OCI-LY1 (cell line): ENCODE data around the gene TANC1.

Experiments
- H2AFZ ChIP-seq: fragments of 200-600 bp; sonication (generic), shearing (Covaris generic); 2 replicates; pipeline ENCODE4 v1.6.0; 2014; ENCODE audit warnings: antibody characterized with exemption, mild to moderate bottlenecking, low read length
- H3F3A ChIP-seq: fragments of 200-600 bp; sonication (generic), shearing (Covaris generic); 2 replicates; pipeline ENCODE4 v1.6.0; 2014; ENCODE audit warnings: mild to moderate bottlenecking, antibody characterized with exemption, low read length, moderate library complexity; ENCODE audit not compliant: insufficient read depth
- H3K27ac ChIP-seq: fragments of 200-600 bp; sonication (generic); 2 replicates; pipeline ENCODE4 v1.5.1; 2014; ENCODE audit warnings: low read length, mixed run types, mild to moderate bottlenecking, low read depth; ENCODE audit not compliant: poor library complexity, severe bottlenecking
- H3K27me3 ChIP-seq: fragments of 200-600 bp; sonication (generic); 2 replicates; pipeline ENCODE4 v1.6.0; 2014; ENCODE audit warnings: antibody characterized with exemption, mild to moderate bottlenecking, low read length, moderate library complexity; ENCODE audit not compliant: insufficient read depth
- H3K36me3 ChIP-seq: fragments of 200-600 bp; sonication (generic); 2 replicates; pipeline ENCODE4 v1.6.1; 2014; ENCODE audit warnings: mild to moderate bottlenecking, antibody characterized with exemption, low read length, moderate library complexity, mixed read lengths; ENCODE audit not compliant: insufficient read depth
- H3K4me1 ChIP-seq: fragments of 200-600 bp; sonication (generic); 2 replicates; pipeline ENCODE4 v1.5.1; 2014; ENCODE audit warnings: mild to moderate bottlenecking, low read length, moderate library complexity; ENCODE audit not compliant: insufficient read depth, severe bottlenecking
- H3K4me2 ChIP-seq: fragments of 200-600 bp; sonication (generic), shearing (Covaris generic); 2 replicates; pipeline ENCODE4 v1.6.1; 2014; ENCODE audit warnings: low read length
- H3K4me3 ChIP-seq: fragments of 200-600 bp; sonication (generic); 2 replicates; pipeline ENCODE4 v1.5.1; 2014; ENCODE audit warnings: low read length, low read depth, mild to moderate bottlenecking, mixed read lengths; ENCODE audit not compliant: poor library complexity, severe bottlenecking
- H3K79me2 ChIP-seq: fragments of 200-600 bp; shearing (Covaris generic); 2 replicates; pipeline ENCODE4 v1.6.1; 2016; ENCODE audit warnings: mixed run types, low read length, mixed read lengths; ENCODE audit not compliant: insufficient read depth
- H3K9ac ChIP-seq: fragments of 200-600 bp; sonication (generic), shearing (Covaris generic); 2 replicates; pipeline ENCODE4 v1.6.1; 2014; ENCODE audit warnings: mild to moderate bottlenecking, low read length, mixed read lengths
- H3K9me2 ChIP-seq: fragments of 200-600 bp; sonication (generic), shearing (Covaris generic); 2 replicates; pipeline ENCODE4 v1.6.1; 2014; ENCODE audit warnings: low read depth, mild to moderate bottlenecking, low read length, mixed read lengths
- H3K9me3 ChIP-seq: fragments of 200-600 bp; shearing (Covaris generic); 2 replicates; pipeline ENCODE4 v1.6.1; 2014; ENCODE audit warnings: low read length, mixed read lengths
- H4K20me1 ChIP-seq: fragments of 200-600 bp; sonication (generic), shearing (Covaris generic); 2 replicates; pipeline ENCODE4 v1.6.0; 2016; ENCODE audit warnings: mild to moderate bottlenecking, low read length; ENCODE audit not compliant: insufficient read depth
- EZH2 ChIP-seq: fragments of 200-600 bp; sonication (generic), shearing (Covaris generic); IDR thresholded peaks from 2 replicates; pipeline ENCODE4 v1.8.0; 2017; ENCODE audit warnings: borderline replicate concordance, mixed run types, mild to moderate bottlenecking, antibody characterized with exemption, low read length, moderate library complexity, mixed read lengths
- TF ChIP-seq, protein P1 (sequence below): fragments of 200-600 bp; sonication (generic), shearing (Covaris generic); IDR thresholded peaks from 2 replicates; pipeline ENCODE4 v1.5.1; 2017; ENCODE audit warnings: mild to moderate bottlenecking, antibody characterized with exemption, low read length, moderate library complexity, mixed read lengths

Gene TANC1

DNA sequence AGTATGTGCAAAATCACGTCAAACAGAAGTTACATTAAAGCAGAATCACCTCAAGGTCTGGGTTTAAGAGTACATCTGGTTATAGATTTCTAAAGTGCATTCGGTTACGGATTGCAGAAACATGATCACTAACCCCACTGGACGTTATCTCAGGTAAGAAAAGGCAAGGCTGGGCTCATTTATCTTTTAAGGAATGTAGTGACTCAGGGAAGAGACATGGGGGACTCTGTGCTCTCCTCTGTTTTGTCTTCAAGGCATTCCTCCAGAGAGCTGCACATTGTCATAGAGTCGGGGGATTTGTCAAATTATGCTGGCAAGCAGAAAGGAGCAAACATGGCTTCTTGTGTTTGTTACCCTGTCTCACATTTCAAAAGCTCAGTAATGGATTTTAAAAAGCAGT lies 303.7 kb downstream of the TANC1 start:
- H3K4me2 ChIP-seq = no peak overlapping the region
- no peaks in the 10 kb centered on the region for H3K4me1 ChIP-seq
- no peak overlapping the region for H3K27ac ChIP-seq
- H3K36me3 ChIP-seq = peaks cover 18% of the 10 kb centered on the region
- no peak overlapping the region for H3K4me3 ChIP-seq
- no peaks in the 10 kb centered on the region for H3K9me3 ChIP-seq
- no peak for TF ChIP-seq EZH2
- no peaks in the 10 kb centered on the region for H3F3A ChIP-seq
- no peaks in the 10 kb centered on the region for H3K79me2 ChIP-seq
- H3K9ac ChIP-seq = no peak overlapping the region
- no peaks in the 10 kb centered on the region for H3K9me2 ChIP-seq
- H3K27me3 ChIP-seq = no peaks in the 10 kb centered on the region
- no peak overlapping the region for H2AFZ ChIP-seq
- H4K20me1 ChIP-seq = no peaks in the 10 kb centered on the region

DNA sequence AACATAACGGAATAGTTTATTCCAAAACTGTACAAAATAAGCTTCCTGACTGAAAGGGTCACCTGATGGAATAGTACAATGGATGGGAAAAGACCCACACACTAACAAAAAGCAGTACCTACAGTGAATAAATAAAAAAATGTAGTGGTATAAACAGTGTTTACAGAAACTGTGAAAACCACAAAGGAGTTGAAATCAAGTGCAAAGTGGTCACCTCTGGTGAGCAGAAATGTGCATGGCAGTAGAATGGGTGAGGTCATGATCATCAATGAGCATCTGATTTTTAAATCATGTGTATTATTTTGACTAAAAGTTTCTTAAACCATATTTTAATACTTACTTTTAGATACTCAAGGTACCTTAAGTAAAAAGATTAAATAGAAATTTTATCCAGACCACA lies 306.7 kb downstream of the TANC1 start:
- no peak overlapping the region for H3K9ac ChIP-seq
- H3K36me3 ChIP-seq = peaks cover 27% of the 10 kb centered on the region
- no peaks in the 10 kb centered on the region for H4K20me1 ChIP-seq
- no peaks in the 10 kb centered on the region for H3K4me1 ChIP-seq
- no peak overlapping the region for H3K4me3 ChIP-seq
- H3K27ac ChIP-seq = no peak overlapping the region
- no peaks in the 10 kb centered on the region; the same call in 1 of the 2 replicates for H3F3A ChIP-seq
- no peaks in the 10 kb centered on the region for H3K79me2 ChIP-seq
- no peak overlapping the region for H3K4me2 ChIP-seq
- TF ChIP-seq EZH2 = no peak
- TF ChIP-seq, protein P1, sequence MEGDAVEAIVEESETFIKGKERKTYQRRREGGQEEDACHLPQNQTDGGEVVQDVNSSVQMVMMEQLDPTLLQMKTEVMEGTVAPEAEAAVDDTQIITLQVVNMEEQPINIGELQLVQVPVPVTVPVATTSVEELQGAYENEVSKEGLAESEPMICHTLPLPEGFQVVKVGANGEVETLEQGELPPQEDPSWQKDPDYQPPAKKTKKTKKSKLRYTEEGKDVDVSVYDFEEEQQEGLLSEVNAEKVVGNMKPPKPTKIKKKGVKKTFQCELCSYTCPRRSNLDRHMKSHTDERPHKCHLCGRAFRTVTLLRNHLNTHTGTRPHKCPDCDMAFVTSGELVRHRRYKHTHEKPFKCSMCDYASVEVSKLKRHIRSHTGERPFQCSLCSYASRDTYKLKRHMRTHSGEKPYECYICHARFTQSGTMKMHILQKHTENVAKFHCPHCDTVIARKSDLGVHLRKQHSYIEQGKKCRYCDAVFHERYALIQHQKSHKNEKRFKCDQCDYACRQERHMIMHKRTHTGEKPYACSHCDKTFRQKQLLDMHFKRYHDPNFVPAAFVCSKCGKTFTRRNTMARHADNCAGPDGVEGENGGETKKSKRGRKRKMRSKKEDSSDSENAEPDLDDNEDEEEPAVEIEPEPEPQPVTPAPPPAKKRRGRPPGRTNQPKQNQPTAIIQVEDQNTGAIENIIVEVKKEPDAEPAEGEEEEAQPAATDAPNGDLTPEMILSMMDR = no peak
- H3K9me2 ChIP-seq = no peaks in the 10 kb centered on the region
- no peaks in the 10 kb centered on the region for H3K9me3 ChIP-seq
- no peak overlapping the region for H2AFZ ChIP-seq
- H3K27me3 ChIP-seq = no peaks in the 10 kb centered on the region

DNA sequence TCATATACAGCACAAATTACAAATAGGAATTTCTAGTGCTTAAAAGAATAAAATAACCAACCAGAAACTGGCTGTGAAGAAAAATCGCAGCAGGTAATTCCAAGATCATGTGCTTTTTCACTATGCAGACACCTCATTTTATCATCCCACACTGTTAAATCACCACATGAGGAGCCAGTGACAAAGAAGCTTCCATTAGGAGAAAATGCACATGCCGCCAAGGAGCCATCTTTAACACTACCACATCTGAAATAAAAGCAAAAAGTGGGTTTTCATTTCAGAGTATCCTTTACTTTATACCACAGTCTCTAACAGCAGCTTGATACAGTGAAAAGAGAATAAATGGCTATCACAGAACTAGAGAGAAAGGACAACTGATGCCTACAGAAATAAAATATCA lies 311.3 kb downstream of the TANC1 start:
- Histone ChIP-seq H3K4me2 (no peak overlapping the region), H3K27ac (no peak overlapping the region), H3K4me1 (peaks cover 12% of the 10 kb centered on the region), H3K36me3 (peaks cover 34% of the 10 kb centered on the region), H3K27me3 (no peaks in the 10 kb centered on the region), H3K9me3 (no peaks in the 10 kb centered on the region), H3F3A (peaks cover 4% of the 10 kb centered on the region; the same call in 1 of the 2 replicates), H3K9ac (no peak overlapping the region), H3K9me2 (no peaks in the 10 kb centered on the region), H3K79me2 (peaks cover 7% of the 10 kb centered on the region; the same call in 1 of the 2 replicates), H4K20me1 (no peaks in the 10 kb centered on the region), H3K4me3 (no peak overlapping the region), H2AFZ (no peak overlapping the region)
- no peak for TF ChIP-seq EZH2
- TF ChIP-seq, protein P1 = no peak

DNA sequence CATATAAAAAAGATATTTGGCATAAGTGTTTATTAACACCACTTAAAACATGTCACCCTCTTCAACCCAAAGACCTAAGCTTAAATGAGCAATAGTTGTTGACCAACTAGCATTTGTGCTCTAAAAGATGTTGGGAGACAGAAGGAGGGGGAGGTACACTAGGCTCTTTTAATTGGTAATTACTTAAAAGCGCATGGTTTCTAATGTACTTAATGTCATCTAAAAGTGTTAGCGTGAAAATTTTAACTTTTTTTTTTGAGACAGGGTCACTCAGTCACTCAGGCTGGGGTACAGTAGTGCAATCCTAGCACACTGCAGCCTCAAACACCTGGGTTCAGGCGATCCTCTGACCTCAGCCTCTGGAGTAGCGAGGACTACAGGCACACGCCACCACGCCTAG lies 312.6 kb downstream of the TANC1 start:
- Histone ChIP-seq H3K27me3 (no peaks in the 10 kb centered on the region), H3K4me2 (no peak overlapping the region), H3K9ac (no peak overlapping the region), H3K4me3 (no peak overlapping the region), H3K4me1 (peaks cover 25% of the 10 kb centered on the region), H4K20me1 (no peaks in the 10 kb centered on the region), H3K36me3 (peaks cover 34% of the 10 kb centered on the region), H3K27ac (no peak overlapping the region), H3K9me3 (no peaks in the 10 kb centered on the region), H2AFZ (no peak overlapping the region), H3K9me2 (no peaks in the 10 kb centered on the region), H3K79me2 (peaks cover 18% of the 10 kb centered on the region; the same call in 1 of the 2 replicates), H3F3A (peaks cover 7% of the 10 kb centered on the region; the same call in 1 of the 2 replicates)
- TF ChIP-seq, protein P1 = no peak
- no peak for TF ChIP-seq EZH2
